DOHH2 (cell line): Measurements from ENCODE around the gene GALNT18.

Experiments used
- EZH2phosphoT487 ChIP-seq: fragments of 200-600 bp; sonication (generic); IDR thresholded peaks from 2 replicates; pipeline ENCODE4 v1.6.1; 2017; ENCODE audit warnings: borderline replicate concordance, mild to moderate bottlenecking, antibody characterized with exemption, low read length, moderate library complexity, mixed read lengths
- TF ChIP-seq, protein P1 (sequence below): fragments of 200-600 bp; sonication (generic); IDR thresholded peaks from one replicate; pipeline ENCODE4 v1.5.1; 2014; ENCODE audit warnings: antibody characterized with exemption, mild to moderate bottlenecking, low read depth, low read length; ENCODE audit not compliant: poor library complexity, severe bottlenecking

DNA sequence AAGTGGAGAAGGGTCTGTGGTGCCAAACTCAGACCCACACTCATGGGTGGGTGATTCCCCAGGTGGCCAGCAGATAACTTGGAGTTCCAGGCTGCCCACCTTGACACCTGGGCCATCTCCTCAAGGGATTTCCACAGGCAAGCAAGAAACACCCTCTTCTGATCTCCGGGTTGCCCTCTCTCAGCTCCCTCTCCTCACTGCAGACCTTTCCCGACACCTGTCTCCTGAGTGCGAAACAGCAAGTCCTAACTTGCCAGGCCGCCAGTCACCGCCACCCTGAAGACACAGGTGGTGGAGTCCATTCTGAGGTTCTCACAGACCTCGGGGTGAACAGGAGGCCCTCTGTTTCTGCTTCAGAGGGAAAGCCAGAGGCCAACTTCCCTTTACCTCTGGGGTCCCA is 16.6 kb downstream of the GALNT18 start:
- no peak for TF ChIP-seq EZH2phosphoT487
- TF ChIP-seq, protein P1, sequence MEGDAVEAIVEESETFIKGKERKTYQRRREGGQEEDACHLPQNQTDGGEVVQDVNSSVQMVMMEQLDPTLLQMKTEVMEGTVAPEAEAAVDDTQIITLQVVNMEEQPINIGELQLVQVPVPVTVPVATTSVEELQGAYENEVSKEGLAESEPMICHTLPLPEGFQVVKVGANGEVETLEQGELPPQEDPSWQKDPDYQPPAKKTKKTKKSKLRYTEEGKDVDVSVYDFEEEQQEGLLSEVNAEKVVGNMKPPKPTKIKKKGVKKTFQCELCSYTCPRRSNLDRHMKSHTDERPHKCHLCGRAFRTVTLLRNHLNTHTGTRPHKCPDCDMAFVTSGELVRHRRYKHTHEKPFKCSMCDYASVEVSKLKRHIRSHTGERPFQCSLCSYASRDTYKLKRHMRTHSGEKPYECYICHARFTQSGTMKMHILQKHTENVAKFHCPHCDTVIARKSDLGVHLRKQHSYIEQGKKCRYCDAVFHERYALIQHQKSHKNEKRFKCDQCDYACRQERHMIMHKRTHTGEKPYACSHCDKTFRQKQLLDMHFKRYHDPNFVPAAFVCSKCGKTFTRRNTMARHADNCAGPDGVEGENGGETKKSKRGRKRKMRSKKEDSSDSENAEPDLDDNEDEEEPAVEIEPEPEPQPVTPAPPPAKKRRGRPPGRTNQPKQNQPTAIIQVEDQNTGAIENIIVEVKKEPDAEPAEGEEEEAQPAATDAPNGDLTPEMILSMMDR: no peak
